ENCODE data around the gene ZNF654. TPM values are rescaled to one million over a fixed set of nuclear protein-coding genes. Genes with fewer than 3 reads are reported as not detected.

Gene ZNF654
- total RNA-seq, 4 donors from 2014 or later = 13.7 to 31.5 (median 15.7) TPM

DNA sequence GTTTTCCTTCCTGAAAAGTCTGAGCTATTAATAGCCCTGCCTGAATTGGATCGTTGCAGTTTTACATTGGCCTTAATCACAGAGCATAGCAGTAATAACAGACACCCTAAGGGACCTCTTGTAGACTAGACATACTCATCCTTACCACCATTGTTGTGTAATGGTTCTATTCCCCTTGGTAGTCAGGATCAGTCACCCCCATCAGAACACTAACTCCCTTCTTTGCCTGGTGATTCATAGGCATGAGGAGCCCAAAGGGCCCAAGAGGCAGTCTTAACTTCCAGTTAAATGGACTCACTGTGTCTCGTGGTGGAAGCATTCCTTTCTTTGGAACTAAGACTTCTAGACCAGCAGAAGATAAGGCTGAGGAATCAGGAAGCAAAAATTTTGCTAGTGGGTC, 20.5 kb upstream of the ZNF654 start:
- no peak for DNase-seq (ENCODE audit: low spot score in 2 of 2)
- Histone ChIP-seq H3K27ac (no peak overlapping the region), H3K27me3 (no peaks in the 10 kb centered on the region), H3K9me3 (no peaks in the 10 kb centered on the region), H3K36me3 (no peaks in the 10 kb centered on the region), H3K4me3 (no peak overlapping the region), H3K4me1 (peaks cover 0 to 8% (median 0%) of the 10 kb centered on the region in 4 donors)
- TF ChIP-seq POLR2A (IDR thresholded peaks at IDR 0.05) = no peak
- TF ChIP-seq EP300 (IDR thresholded peaks at IDR 0.05) = no peak
- TF ChIP-seq, protein P1, sequence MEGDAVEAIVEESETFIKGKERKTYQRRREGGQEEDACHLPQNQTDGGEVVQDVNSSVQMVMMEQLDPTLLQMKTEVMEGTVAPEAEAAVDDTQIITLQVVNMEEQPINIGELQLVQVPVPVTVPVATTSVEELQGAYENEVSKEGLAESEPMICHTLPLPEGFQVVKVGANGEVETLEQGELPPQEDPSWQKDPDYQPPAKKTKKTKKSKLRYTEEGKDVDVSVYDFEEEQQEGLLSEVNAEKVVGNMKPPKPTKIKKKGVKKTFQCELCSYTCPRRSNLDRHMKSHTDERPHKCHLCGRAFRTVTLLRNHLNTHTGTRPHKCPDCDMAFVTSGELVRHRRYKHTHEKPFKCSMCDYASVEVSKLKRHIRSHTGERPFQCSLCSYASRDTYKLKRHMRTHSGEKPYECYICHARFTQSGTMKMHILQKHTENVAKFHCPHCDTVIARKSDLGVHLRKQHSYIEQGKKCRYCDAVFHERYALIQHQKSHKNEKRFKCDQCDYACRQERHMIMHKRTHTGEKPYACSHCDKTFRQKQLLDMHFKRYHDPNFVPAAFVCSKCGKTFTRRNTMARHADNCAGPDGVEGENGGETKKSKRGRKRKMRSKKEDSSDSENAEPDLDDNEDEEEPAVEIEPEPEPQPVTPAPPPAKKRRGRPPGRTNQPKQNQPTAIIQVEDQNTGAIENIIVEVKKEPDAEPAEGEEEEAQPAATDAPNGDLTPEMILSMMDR (IDR thresholded peaks at IDR 0.05) = no peak
- 16 to 28% methylated on average over 2 of the region's 2 CpGs for WGBS, 2 donors

GRCh38 chr3:88040529-88040928, 18.5 kb upstream of the ZNF654 start:
- H3K4me1 ChIP-seq = no peaks in the 10 kb centered on the region
- no peaks in the 10 kb centered on the region for H3K36me3 ChIP-seq
- DNase-seq (ENCODE audit: low spot score in 2 of 2) = no peak
- WGBS, 2 donors = 91 to 96% methylated on average over 4 of the region's 4 CpGs
- H3K27ac ChIP-seq = no peak overlapping the region
- TF ChIP-seq, protein P1 (IDR thresholded peaks at IDR 0.05) = no peak
- no peak for TF ChIP-seq EP300 (IDR thresholded peaks at IDR 0.05)
- TF ChIP-seq POLR2A (IDR thresholded peaks at IDR 0.05) = no peak
- H3K4me3 ChIP-seq = no peak overlapping the region
- H3K27me3 ChIP-seq = no peaks in the 10 kb centered on the region
- no peaks in the 10 kb centered on the region for H3K9me3 ChIP-seq

DNA sequence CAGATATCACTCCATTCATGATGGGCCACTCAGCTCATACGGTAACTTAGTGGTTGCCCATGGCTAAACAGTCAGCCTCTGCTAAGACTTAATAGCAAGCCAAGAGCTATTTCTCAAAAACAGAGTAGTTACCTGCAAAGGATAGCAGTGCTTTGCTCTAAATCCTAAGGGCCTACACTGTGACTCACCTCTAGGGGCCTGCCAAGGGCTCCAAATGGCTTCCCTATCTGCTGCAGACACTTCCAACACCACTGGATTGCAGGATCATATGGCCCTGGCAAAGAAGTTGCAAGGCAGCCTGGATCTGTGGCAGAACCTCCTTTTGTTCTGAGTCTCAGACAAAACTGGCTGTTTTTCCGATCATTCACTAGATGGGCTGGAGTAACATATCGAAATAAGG, 18.1 kb upstream of the ZNF654 start:
- Histone ChIP-seq H3K27ac (no peak overlapping the region), H3K4me1 (no peaks in the 10 kb centered on the region), H3K27me3 (no peaks in the 10 kb centered on the region), H3K36me3 (no peaks in the 10 kb centered on the region), H3K9me3 (no peaks in the 10 kb centered on the region), H3K4me3 (no peak overlapping the region)
- no peak for DNase-seq (ENCODE audit: low spot score in 2 of 2)
- TF ChIP-seq POLR2A (IDR thresholded peaks at IDR 0.05) (no peak), EP300 (IDR thresholded peaks at IDR 0.05) (no peak)
- TF ChIP-seq, protein P1 (IDR thresholded peaks at IDR 0.05) = no peak
- 85 to 98% methylated on average over 3 of the region's 3 CpGs for WGBS, 2 donors

DNA sequence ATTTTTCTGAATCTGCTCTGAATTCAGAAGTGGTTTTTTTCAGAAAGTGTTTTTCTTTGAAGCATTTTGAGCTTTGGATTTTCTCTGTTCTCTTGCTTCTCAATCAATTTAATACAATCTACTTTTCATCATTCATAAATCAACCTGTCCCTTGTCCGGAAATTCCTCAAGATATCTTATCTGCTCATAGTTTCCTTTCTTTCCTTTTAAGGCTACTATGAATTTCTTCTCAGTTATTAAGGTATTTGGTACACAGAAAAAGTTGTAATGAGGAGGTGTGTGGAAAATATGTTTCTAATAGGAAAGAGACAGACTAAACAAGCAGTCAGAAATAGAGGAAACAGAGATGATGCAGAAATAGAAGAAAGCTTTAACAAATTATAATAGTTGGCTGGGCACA, 14.6 kb upstream of the ZNF654 start:
- Histone ChIP-seq H3K36me3 (no peaks in the 10 kb centered on the region), H3K4me1 (no peaks in the 10 kb centered on the region), H3K9me3 (no peaks in the 10 kb centered on the region), H3K27ac (no peak overlapping the region), H3K27me3 (no peaks in the 10 kb centered on the region), H3K4me3 (no peak overlapping the region)
- no peak for DNase-seq (ENCODE audit: low spot score in 2 of 2)
- TF ChIP-seq, protein P1 (IDR thresholded peaks at IDR 0.05) = no peak
- TF ChIP-seq POLR2A (IDR thresholded peaks at IDR 0.05) = no peak
- WGBS, 2 donors = 76 to 81% methylated on average over 1 of the region's 1 CpG

DNA sequence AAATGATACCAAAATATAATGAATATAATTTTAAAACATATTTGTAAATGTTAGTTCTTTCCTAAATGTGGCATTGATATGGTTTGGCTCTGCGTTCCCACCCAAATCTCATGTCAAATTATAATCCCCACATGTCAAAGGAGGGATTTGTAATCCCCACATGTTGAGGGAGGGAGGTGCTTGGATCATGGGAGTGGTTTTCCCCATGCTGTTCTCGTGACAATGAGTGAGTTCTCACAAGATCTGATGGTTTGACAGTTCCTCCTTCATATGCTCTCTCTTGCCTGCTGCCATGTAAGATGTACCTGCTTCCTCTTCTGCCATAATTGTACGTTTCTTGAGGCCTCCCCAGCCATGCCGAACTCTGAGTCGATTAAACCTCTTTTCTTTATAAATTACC, 12.3 kb upstream of the ZNF654 start:
- no peak for DNase-seq (ENCODE audit: low spot score in 2 of 2)
- Histone ChIP-seq H3K27me3 (no peaks in the 10 kb centered on the region), H3K27ac (no peak overlapping the region), H3K4me1 (no peaks in the 10 kb centered on the region), H3K36me3 (no peaks in the 10 kb centered on the region), H3K4me3 (no peak overlapping the region), H3K9me3 (no peaks in the 10 kb centered on the region)
- 76 to 77% methylated on average over 5 of the region's 5 CpGs for WGBS, 2 donors
- TF ChIP-seq POLR2A (IDR thresholded peaks at IDR 0.05) (no peak), EP300 (IDR thresholded peaks at IDR 0.05) (no peak)
- TF ChIP-seq, protein P1 (IDR thresholded peaks at IDR 0.05) = no peak
